ENCODE results near the gene WLS.

- TF ChIP-seq CTCF (conservative IDR thresholded peaks at IDR 0.05) (no peak), ZFX (IDR thresholded peaks at IDR 0.05) (no peak)
Measured at GRCh38 chr1:68149110-68149798, 83.1 kb downstream of the WLS start.
